IMR-90 (cell line): ENCODE results near the gene SNX30. TPM values are rescaled to one million over a fixed set of nuclear protein-coding genes. Genes with fewer than 3 reads are reported as not detected.

Experiments
- ATAC-seq: fragments of 200-7000 bp; cut with Tn5 transposase; 2 replicates; pipeline ENCODE4 v1.9.1; 2020; ENCODE audit warnings: low read depth, mild to moderate bottlenecking, moderate library complexity
- BruUV-seq: library from RNA; stranded (reverse); fragments of 400-500 nt; replicated peaks from 2 replicates; lab custom pipeline; 2021; lab: Mats Ljungman, UMichigan
- CTCF ChIA-PET: fragments of 300-600 bp; formaldehyde crosslinking; extraction: SDS; loops from one replicate; lab custom pipeline; 2021; ENCODE audit warnings: antibody characterized with exemption; lab: Yijun Ruan, JAX
- POLR2A ChIA-PET: fragments of 300-600 bp; sonication (Branson Sonifier 250); formaldehyde crosslinking; loops from one replicate; lab custom pipeline; 2022; ENCODE audit warnings: antibody characterized with exemption; ENCODE audit not compliant: unreplicated experiment; lab: Charles Lee
- DNase-seq: peaks from one replicate; pipeline ENCODE4 v3.0.0; 2013
- H2AFZ ChIP-seq: replicated peaks from 2 replicates; pipeline ENCODE3; 2013; ENCODE audit warnings: low read length, mild to moderate bottlenecking; ENCODE audit not compliant: poor library complexity
- H2AK5ac ChIP-seq: 2 replicates; pipeline ENCODE4 v1.6.1; 2013; ENCODE audit warnings: low read depth, low read length, inconsistent platforms
- H2AK9ac ChIP-seq: replicated peaks from 2 replicates; pipeline ENCODE3; 2013; ENCODE audit warnings: mild to moderate bottlenecking, low read depth, low read length, moderate library complexity; ENCODE audit not compliant: poor library complexity
- H2BK120ac ChIP-seq: 2 replicates; pipeline ENCODE4 v1.6.1; 2013; ENCODE audit warnings: low read depth, low read length, inconsistent platforms
- H2BK15ac ChIP-seq: 3 replicates; pipeline ENCODE4 v1.6.1; 2013; ENCODE audit warnings: low read depth, low read length, inconsistent platforms
- H2BK20ac ChIP-seq: 2 replicates; pipeline ENCODE4 v1.6.1; 2013; ENCODE audit warnings: low read depth, mild to moderate bottlenecking, inconsistent platforms, low read length, moderate library complexity
- H2BK5ac ChIP-seq: 2 replicates; pipeline ENCODE4 v1.6.1; 2013; ENCODE audit warnings: mild to moderate bottlenecking, low read depth, low read length, inconsistent platforms; ENCODE audit not compliant: poor library complexity, severe bottlenecking
- H3K14ac ChIP-seq: replicated peaks from 2 replicates; pipeline ENCODE4 v1.6.1; 2013; ENCODE audit warnings: low read depth, low read length, inconsistent platforms
- H3K18ac ChIP-seq: 2 replicates; pipeline ENCODE4 v1.6.1; 2013; ENCODE audit warnings: low read depth, low read length, control low read depth
- H3K23ac ChIP-seq: 2 replicates; pipeline ENCODE4 v1.6.1; 2013; ENCODE audit warnings: low read depth, low read length, inconsistent platforms
- H3K27ac ChIP-seq: 2 replicates; pipeline ENCODE4 v1.5.1; 2013; ENCODE audit warnings: mild to moderate bottlenecking, control low read depth, low read length; ENCODE audit not compliant: insufficient read depth
- H3K27me3 ChIP-seq: 2 replicates; pipeline ENCODE4 v1.6.1; 2013; ENCODE audit warnings: low read length; ENCODE audit not compliant: control insufficient read depth, insufficient read depth
- H3K36me3 ChIP-seq: 2 replicates; pipeline ENCODE4 v1.6.1; 2013; ENCODE audit warnings: low read length, mixed read lengths; ENCODE audit not compliant: control insufficient read depth, insufficient read depth
- H3K4ac ChIP-seq: 2 replicates; pipeline ENCODE4 v1.6.1; 2013; ENCODE audit warnings: low read depth, low read length, inconsistent platforms
- H3K4me1 ChIP-seq: 2 replicates; pipeline ENCODE4 v1.6.1; 2013; ENCODE audit warnings: low read length, mixed read lengths; ENCODE audit not compliant: control insufficient read depth, insufficient read depth
- H3K4me2 ChIP-seq: 2 replicates; pipeline ENCODE4 v1.6.1; 2013; ENCODE audit warnings: low read depth, mild to moderate bottlenecking, control low read depth, low read length, moderate library complexity
- H3K4me3 ChIP-seq: 2 replicates; pipeline ENCODE4 v1.5.1; 2013; ENCODE audit warnings: low read depth, mild to moderate bottlenecking, control low read depth, low read length, moderate library complexity; ENCODE audit not compliant: insufficient read depth
- H3K56ac ChIP-seq: 2 replicates; pipeline ENCODE4 v1.6.1; 2013; ENCODE audit warnings: low read length, inconsistent platforms; ENCODE audit not compliant: insufficient read depth; ENCODE audit errors: extremely low read depth
- H3K79me1 ChIP-seq, 2 experiments: 2 replicates each; pipeline ENCODE4 v1.6.1; 2013; ENCODE audit warnings: low read length in 2 of 2, inconsistent platforms in 1 of 2, low read depth in 1 of 2
- H3K9ac ChIP-seq: 2 replicates; pipeline ENCODE4 v1.6.1; 2013; ENCODE audit warnings: low read depth, low read length, control low read depth
- H3K9me1 ChIP-seq: 2 replicates; pipeline ENCODE4 v1.6.1; 2013; ENCODE audit warnings: low read length, inconsistent platforms; ENCODE audit not compliant: insufficient read depth
- H3K9me3 ChIP-seq: 2 replicates; pipeline ENCODE4 v1.6.1; 2013; ENCODE audit warnings: low read length; ENCODE audit not compliant: control insufficient read depth, insufficient read depth
- H4K20me1 ChIP-seq: 2 replicates; pipeline ENCODE4 v1.6.1; 2013; ENCODE audit warnings: low read length, inconsistent platforms; ENCODE audit not compliant: insufficient read depth
- H4K5ac ChIP-seq: 2 replicates; pipeline ENCODE4 v1.6.1; 2013; ENCODE audit warnings: mild to moderate bottlenecking, low read depth, low read length, control low read depth
- H4K8ac ChIP-seq, 2 experiments: 2 replicates each; pipeline ENCODE4 v1.6.1; 2013; ENCODE audit warnings: low read depth in 2 of 2, low read length in 2 of 2, control low read depth in 1 of 2, inconsistent platforms in 1 of 2
- H4K91ac ChIP-seq: 2 replicates; pipeline ENCODE4 v1.6.1; 2013; ENCODE audit warnings: low read depth, low read length, inconsistent platforms; ENCODE audit not compliant: insufficient read depth
- BHLHE40 ChIP-seq: fragments of 150-350 bp; IDR thresholded peaks from 2 replicates; pipeline ENCODE4 v1.6.1; 2016; ENCODE audit warnings: mild to moderate bottlenecking, low read depth, low read length
- CEBPB ChIP-seq: IDR thresholded peaks from 2 replicates; pipeline ENCODE4 v1.6.1; 2012; ENCODE audit warnings: low read depth, low read length, improper control_type of control experiment
- FOS ChIP-seq: fragments of 150-350 bp; IDR thresholded peaks from 2 replicates; pipeline ENCODE4 v1.6.1; 2016; ENCODE audit warnings: low read depth, low read length
- MXI1 ChIP-seq: IDR thresholded peaks from 2 replicates; pipeline ENCODE4 v1.6.1; 2012; ENCODE audit warnings: low read depth, mild to moderate bottlenecking, low read length, moderate library complexity, borderline replicate concordance
- POLR2A ChIP-seq: IDR thresholded peaks from 2 replicates; pipeline ENCODE4 v1.6.1; 2012; ENCODE audit warnings: mild to moderate bottlenecking, low read depth, low read length
- RCOR1 ChIP-seq: IDR thresholded peaks from 2 replicates; pipeline ENCODE4 v1.6.1; 2012; ENCODE audit warnings: mild to moderate bottlenecking, low read length, improper control_type of control experiment; ENCODE audit not compliant: insufficient replicate concordance
- RFX5 ChIP-seq: IDR thresholded peaks from 2 replicates; pipeline ENCODE4 v1.8.0; 2012; ENCODE audit warnings: low read depth, mild to moderate bottlenecking, low read length, moderate library complexity
- WGBS, 2 experiments: methylation state at CpG; one replicate each; pipeline versions ENCODE4 v1.1.5 to v1.1.7; 2013; ENCODE audit warnings: missing lambda C conversion rate in 2 of 2; ENCODE audit not compliant: insufficient read length in 1 of 2; ENCODE audit errors: extremely low coverage in 2 of 2; 5-methylcytosine and 5-hydroxymethylcytosine counted together
- dilution Hi-C: fragments of 300-500 bp; cut with HindIII; formaldehyde crosslinking; loops from one replicate; pipeline ENCODE4 v1.14.3; 2018; ENCODE audit warnings: low sequenced_read_pairs; ENCODE audit not compliant: unreplicated experiment
- in situ Hi-C: fragments of 300-500 bp; cut with MboI; formaldehyde crosslinking; loops from 3 replicates; pipeline ENCODE4 v1.14.3; 2019; ENCODE audit warnings: low sequenced_read_pairs, inconsistent platforms, mixed read lengths
- intact Hi-C: fragments of 100-400 bp; cut with micrococcal nuclease; formaldehyde crosslinking; loops from 2 replicates; pipeline ENCODE4 v1.10.0; 2022
- polyA plus RNA-seq, 3 experiments: library from polyadenylated mRNA; depleted of rRNA; stranded (reverse); fragments of >200 nt; gene quantifications; 2 replicates each; pipeline ENCODE4 v1.2.3, GENCODE V29; 2012; ENCODE audit warnings: low replicate concordance in 1 of 3
- total RNA-seq: library from RNA; depleted of rRNA; stranded (reverse); fragments of >200 nt; gene quantifications from 2 replicates; pipeline ENCODE4 v1.2.3, GENCODE V29; 2012
- TF ChIP-seq, protein P1 (sequence below): fragments of 150-350 bp; IDR thresholded peaks from 2 replicates; pipeline ENCODE4 v1.6.1; 2016; ENCODE audit warnings: low read depth, mild to moderate bottlenecking, low read length, moderate library complexity, borderline replicate concordance
- TF ChIP-seq, protein P2 (sequence below): conservative IDR thresholded peaks from 2 replicates; pipeline ENCODE4 v1.5.1; 2012; ENCODE audit warnings: mild to moderate bottlenecking, low read depth, low read length, improper control_type of control experiment

The SNX30 gene
- total and polyA plus RNA-seq, 2 of the 4 experiments (the other 2 are of a cell fraction): 8.0 to 18.8 TPM

DNA sequence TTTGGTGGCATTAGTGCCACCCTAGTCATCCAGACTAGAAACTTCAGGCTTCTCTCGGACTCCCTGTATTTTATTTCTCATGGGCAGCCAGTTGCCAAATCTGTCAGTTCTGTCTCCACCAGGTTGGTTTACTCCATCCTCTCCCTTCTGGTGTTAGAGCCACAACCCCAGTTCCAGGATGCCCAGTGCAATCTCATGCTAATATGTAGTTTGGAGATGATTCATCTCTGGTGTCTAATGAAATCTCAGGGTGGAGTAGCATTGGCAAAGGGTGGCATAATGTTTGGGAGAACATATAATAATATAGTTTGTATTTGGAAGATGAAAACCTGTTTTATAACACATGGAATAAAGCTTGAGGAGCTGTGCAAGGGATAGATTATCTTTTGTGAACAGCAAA, 109.9 kb downstream of the SNX30 start:
- no peak for ATAC-seq
- TF ChIP-seq BHLHE40: no peak
- no peak for TF ChIP-seq CEBPB
- TF ChIP-seq MXI1: no peak
- TF ChIP-seq, protein P1, sequence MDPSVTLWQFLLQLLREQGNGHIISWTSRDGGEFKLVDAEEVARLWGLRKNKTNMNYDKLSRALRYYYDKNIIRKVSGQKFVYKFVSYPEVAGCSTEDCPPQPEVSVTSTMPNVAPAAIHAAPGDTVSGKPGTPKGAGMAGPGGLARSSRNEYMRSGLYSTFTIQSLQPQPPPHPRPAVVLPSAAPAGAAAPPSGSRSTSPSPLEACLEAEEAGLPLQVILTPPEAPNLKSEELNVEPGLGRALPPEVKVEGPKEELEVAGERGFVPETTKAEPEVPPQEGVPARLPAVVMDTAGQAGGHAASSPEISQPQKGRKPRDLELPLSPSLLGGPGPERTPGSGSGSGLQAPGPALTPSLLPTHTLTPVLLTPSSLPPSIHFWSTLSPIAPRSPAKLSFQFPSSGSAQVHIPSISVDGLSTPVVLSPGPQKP: no peak
- no peak for TF ChIP-seq RCOR1
- TF ChIP-seq, protein P2, sequence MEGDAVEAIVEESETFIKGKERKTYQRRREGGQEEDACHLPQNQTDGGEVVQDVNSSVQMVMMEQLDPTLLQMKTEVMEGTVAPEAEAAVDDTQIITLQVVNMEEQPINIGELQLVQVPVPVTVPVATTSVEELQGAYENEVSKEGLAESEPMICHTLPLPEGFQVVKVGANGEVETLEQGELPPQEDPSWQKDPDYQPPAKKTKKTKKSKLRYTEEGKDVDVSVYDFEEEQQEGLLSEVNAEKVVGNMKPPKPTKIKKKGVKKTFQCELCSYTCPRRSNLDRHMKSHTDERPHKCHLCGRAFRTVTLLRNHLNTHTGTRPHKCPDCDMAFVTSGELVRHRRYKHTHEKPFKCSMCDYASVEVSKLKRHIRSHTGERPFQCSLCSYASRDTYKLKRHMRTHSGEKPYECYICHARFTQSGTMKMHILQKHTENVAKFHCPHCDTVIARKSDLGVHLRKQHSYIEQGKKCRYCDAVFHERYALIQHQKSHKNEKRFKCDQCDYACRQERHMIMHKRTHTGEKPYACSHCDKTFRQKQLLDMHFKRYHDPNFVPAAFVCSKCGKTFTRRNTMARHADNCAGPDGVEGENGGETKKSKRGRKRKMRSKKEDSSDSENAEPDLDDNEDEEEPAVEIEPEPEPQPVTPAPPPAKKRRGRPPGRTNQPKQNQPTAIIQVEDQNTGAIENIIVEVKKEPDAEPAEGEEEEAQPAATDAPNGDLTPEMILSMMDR: no peak
- TF ChIP-seq FOS: no peak
- TF ChIP-seq RFX5: no peak
- no peak for TF ChIP-seq POLR2A
- intact Hi-C loops: no loop called here

More for the DNA sequence above, 109.9 kb downstream of the SNX30 start:
- H3K4me2 ChIP-seq: no peak overlapping the region
- POLR2A ChIA-PET: interaction anchor here (0.6 kb wide), 1 partner anchor 1791 kb away, joined by 9 read pairs; no protein-coding TSS in a partner anchor
- H3K9me1 ChIP-seq: peaks cover 8% of the 10 kb centered on the region
- no peak for DNase-seq
- no peak overlapping the region for H3K14ac ChIP-seq
- peaks cover 1% of the 10 kb centered on the region; the same call in 1 of the 2 replicates for H3K36me3 ChIP-seq
- CTCF ChIA-PET: no interaction called here
- no peak overlapping the region for H2BK20ac ChIP-seq
- no peak overlapping the region for H2BK5ac ChIP-seq
- H4K20me1 ChIP-seq: no peaks in the 10 kb centered on the region
- H3K79me1 ChIP-seq: peaks cover 0 to 7% of the 10 kb centered on the region in 2 experiments; a peak in 2 of 4 replicates
- WGBS, 2 experiments: no CpG with 5 or more reads among the region's 1 CpG
- no peak overlapping the region for H3K4ac ChIP-seq
- no peak overlapping the region for H2BK15ac ChIP-seq
- H3K27ac ChIP-seq: no peak overlapping the region
- no peaks in the 10 kb centered on the region for H3K27me3 ChIP-seq
- in situ Hi-C loops: no loop called here
- no peak overlapping the region for H2BK120ac ChIP-seq
- no peak overlapping the region for H4K91ac ChIP-seq
- no peak overlapping the region for H3K18ac ChIP-seq
- no peak overlapping the region for H2AK5ac ChIP-seq
- H3K9ac ChIP-seq: no peak overlapping the region
- H3K4me1 ChIP-seq: peaks cover 16% of the 10 kb centered on the region
- H3K56ac ChIP-seq: no peak overlapping the region
- H2AK9ac ChIP-seq: no peak overlapping the region
- dilution Hi-C loops: no loop called here
- no peaks in the 10 kb centered on the region for H3K9me3 ChIP-seq
- no peak overlapping the region for H2AFZ ChIP-seq
- no peak overlapping the region for H3K23ac ChIP-seq
- no peak overlapping the region for H4K5ac ChIP-seq
- H3K4me3 ChIP-seq: no peak overlapping the region
- no peak overlapping the region for H4K8ac ChIP-seq
- BruUV-seq: no TSS peak
